Thoracic aorta (tissue), 2 donors: Measurements from ENCODE around the gene PRKCB. TPM values are rescaled to one million over a fixed set of nuclear protein-coding genes. Genes with fewer than 3 reads are reported as not detected.

Source experiments
- ATAC-seq: fragments of 150-250 bp; one replicate; pipeline ENCODE4 v1.8.0; 2017; ENCODE audit warnings: low read depth; ENCODE audit not compliant: insufficient number of reproducible peaks, low FRiP score
- DNase-seq: peaks from one replicate; pipeline ENCODE4 v3.0.0-alpha.2; 2020; ENCODE audit warnings: low spot score
- H3K27ac ChIP-seq, 2 donors: fragments of 200-600 bp; sonication (generic); 1 replicate in 1 of 2; 2 replicates in 1 of 2; pipeline ENCODE4 v1.5.1; 2016; ENCODE audit warnings: mild to moderate bottlenecking in 2 of 2, moderate library complexity in 2 of 2
- H3K27me3 ChIP-seq: fragments of 200-600 bp; sonication (generic); replicated peaks from 2 replicates; pipeline ENCODE4 v1.6.0; 2016; ENCODE audit warnings: mild to moderate bottlenecking; ENCODE audit not compliant: insufficient read depth
- H3K36me3 ChIP-seq: fragments of 200-600 bp; sonication (generic); one replicate; pipeline ENCODE4 v1.5.1; 2016
- H3K4me1 ChIP-seq, 2 donors: fragments of 200-600 bp; sonication (generic); 1 replicate in 1 of 2; 2 replicates in 1 of 2; pipeline versions ENCODE4 v1.5.1 to v1.6.0; 2016; ENCODE audit warnings: low read depth in 2 of 2, mild to moderate bottlenecking in 1 of 2; ENCODE audit not compliant: control insufficient read depth in 1 of 2
- H3K4me3 ChIP-seq: fragments of 200-600 bp; sonication (generic); 2 replicates; pipeline ENCODE4 v1.5.1; 2016; ENCODE audit warnings: mild to moderate bottlenecking
- H3K9me3 ChIP-seq: fragments of 200-600 bp; sonication (generic); 2 replicates; pipeline ENCODE4 v1.5.1; 2016
- CTCF ChIP-seq: fragments of 200-600 bp; sonication (generic); IDR thresholded peaks from one replicate; pipeline ENCODE4 v1.5.1; 2019; ENCODE audit warnings: antibody characterized with exemption
- total RNA-seq, 2 donors: library from RNA; depleted of rRNA; stranded (reverse); fragments of >200 nt; gene quantifications; one replicate each; pipeline versions ENCODE4 v1.1.0 to v1.2.3, GENCODE V29; 2016

Gene PRKCB
- total RNA-seq, 2 donors from 2014 or later: 3.4 to 7.5 TPM

GRCh38 chr16:24113115-24113745 lies 277.4 kb downstream of the PRKCB start:
- no peak for TF ChIP-seq CTCF
- no peak for DNase-seq
- Histone ChIP-seq H3K4me1 (no peaks in the 10 kb centered on the region), H3K36me3 (no peaks in the 10 kb centered on the region), H3K9me3 (no peaks in the 10 kb centered on the region), H3K4me3 (no peak overlapping the region), H3K27ac (no peak overlapping the region), H3K27me3 (no peaks in the 10 kb centered on the region)
- ATAC-seq: no peak

DNA sequence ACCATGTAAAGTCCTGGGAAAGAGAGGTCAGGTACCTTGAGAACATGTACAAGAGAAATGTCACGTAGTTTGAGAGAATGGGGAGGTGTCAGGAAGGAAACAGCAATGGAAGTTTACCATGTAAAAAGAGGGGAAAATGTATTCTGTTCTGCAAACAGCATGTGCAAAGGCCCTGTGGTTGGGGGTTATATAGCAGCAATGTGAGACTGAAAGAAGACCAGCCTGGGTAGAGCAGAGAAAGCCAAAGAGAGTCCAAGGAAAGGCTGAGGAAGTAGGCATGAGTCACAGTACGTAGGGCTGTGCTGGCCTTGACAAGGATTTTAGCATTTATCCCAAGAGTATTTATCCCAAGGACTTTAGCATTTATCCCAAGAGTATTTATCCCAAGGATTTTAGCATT lies 279.1 kb downstream of the PRKCB start:
- TF ChIP-seq CTCF: no peak
- Histone ChIP-seq H3K9me3 (no peaks in the 10 kb centered on the region), H3K4me3 (no peak overlapping the region), H3K4me1 (no peaks in the 10 kb centered on the region), H3K36me3 (no peaks in the 10 kb centered on the region), H3K27me3 (no peaks in the 10 kb centered on the region), H3K27ac (no peak overlapping the region)
- ATAC-seq (no peak), DNase-seq (no peak)

DNA sequence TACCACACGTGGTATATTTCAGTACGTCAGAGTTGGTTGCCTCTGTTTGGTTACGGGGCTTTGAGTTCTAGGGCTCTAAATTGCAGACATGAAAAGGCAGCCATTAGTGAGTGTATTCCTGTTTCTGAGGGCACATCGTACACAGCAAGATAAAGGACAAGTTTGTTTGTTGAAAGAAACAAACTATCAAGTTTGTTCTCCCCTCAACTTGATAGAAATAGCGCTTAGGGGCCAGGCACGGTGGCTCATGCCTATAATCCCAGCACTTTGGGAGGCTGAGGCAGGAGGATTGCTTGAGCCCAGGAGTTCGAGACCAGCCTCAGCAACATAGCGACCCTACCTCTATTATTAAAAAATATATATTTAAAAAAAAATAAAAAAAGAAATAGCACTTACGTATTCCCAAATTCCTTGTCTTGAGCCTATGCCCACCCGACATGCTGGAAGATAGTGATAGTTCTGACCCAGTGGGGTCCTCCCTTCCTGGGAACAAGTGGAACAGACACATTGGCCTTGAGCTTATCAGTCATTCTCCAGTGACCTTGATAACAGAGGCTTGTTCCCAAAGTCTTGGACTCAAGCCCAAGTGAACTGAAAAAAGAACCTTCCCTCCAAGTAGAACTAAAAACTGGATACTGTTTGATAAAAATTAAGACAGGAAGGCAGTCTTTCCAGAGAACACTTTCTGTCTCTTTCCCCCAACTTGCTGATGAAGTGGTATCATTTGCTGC lies 280.4 kb downstream of the PRKCB start:
- H3K9me3 ChIP-seq: no peaks in the 10 kb centered on the region
- no peaks in the 10 kb centered on the region for H3K4me1 ChIP-seq
- no peak for DNase-seq
- no peak overlapping the region for H3K27ac ChIP-seq
- H3K36me3 ChIP-seq: no peaks in the 10 kb centered on the region
- TF ChIP-seq CTCF: no peak
- H3K27me3 ChIP-seq: no peaks in the 10 kb centered on the region
- ATAC-seq: no peak
- H3K4me3 ChIP-seq: no peak overlapping the region

DNA sequence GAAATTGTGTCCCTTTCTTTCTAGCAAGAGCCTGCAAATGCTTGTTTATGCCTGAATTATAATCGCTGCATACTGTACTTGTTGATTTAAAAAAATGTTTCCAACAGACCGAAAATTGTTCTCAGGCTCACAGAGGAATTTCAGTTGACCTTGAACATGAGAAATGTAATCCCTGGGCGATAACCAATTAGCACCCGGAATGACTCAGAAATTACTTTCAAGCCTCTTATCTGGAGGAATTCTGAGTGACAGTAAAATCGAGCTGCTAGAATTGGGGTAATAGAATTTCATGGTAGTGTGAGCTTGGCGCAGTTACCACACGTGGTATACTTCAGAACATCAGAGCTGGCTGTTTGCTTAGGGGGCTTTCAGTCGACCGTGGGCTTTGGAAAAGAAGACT lies 281.2 kb downstream of the PRKCB start:
- no peak for TF ChIP-seq CTCF
- H3K27me3 ChIP-seq: no peaks in the 10 kb centered on the region
- H3K4me1 ChIP-seq: no peaks in the 10 kb centered on the region
- no peak overlapping the region for H3K4me3 ChIP-seq
- H3K36me3 ChIP-seq: no peaks in the 10 kb centered on the region
- DNase-seq: no peak
- ATAC-seq: no peak
- H3K27ac ChIP-seq: no peak overlapping the region
- H3K9me3 ChIP-seq: no peaks in the 10 kb centered on the region

- no peaks in the 10 kb centered on the region for H3K27me3 ChIP-seq
- H3K27ac ChIP-seq: no peak overlapping the region
- no peak overlapping the region for H3K4me3 ChIP-seq
- no peak for TF ChIP-seq CTCF
- DNase-seq (no peak), ATAC-seq (no peak)
- H3K4me1 ChIP-seq: no peaks in the 10 kb centered on the region
- no peaks in the 10 kb centered on the region for H3K36me3 ChIP-seq
- no peaks in the 10 kb centered on the region for H3K9me3 ChIP-seq
Measured at GRCh38 chr16:24117680-24118079, 281.9 kb downstream of the PRKCB start.
